ENCODE results near the gene TRIM38. TPM values are rescaled to one million over a fixed set of nuclear protein-coding genes. Genes with fewer than 3 reads are reported as not detected.
A peak's percentile ranks its signal among the peaks of the same experiment; 100 is the strongest.
"Not testable (repeated sequence)": the region's sequence is repeated elsewhere in the genome, so short reads cannot be mapped to it uniquely, and the experiment has no call there.

TRIM38 gene
- total RNA-seq, 4 donors from 2014 or later = 2.2 to 6.7 (median 4.6) TPM

GRCh38 chr6:25942561-25943147 is 19.9 kb upstream of the TRIM38 start:
- intact Hi-C loops (cut with DNase I; ENCODE audit: low total_unique reads) = no loop called here
- no peaks in the 10 kb centered on the region for H3K27me3 ChIP-seq
- in situ Hi-C loops (cut with MboI; ENCODE audit: low sequenced_read_pairs in 4 of 4) = no loop called here
- no peaks in the 10 kb centered on the region for H3K36me3 ChIP-seq
- ATAC-seq (no peak), DNase-seq (no peak)
- TF ChIP-seq CTCF (IDR thresholded peaks at IDR 0.05 in 4 of 5, conservative IDR thresholded peaks at IDR 0.05 in 1 of 5) (peak in 2 of 5 experiments; percentile 20 to 29), POLR2A (IDR thresholded peaks at IDR 0.05) (no peak)
- H3K4me3 ChIP-seq = no peak overlapping the region
- no peaks in the 10 kb centered on the region for H3K4me1 ChIP-seq
- H3K9me3 ChIP-seq = no peaks in the 10 kb centered on the region
- no peak overlapping the region for H3K27ac ChIP-seq

- H3K4me3 ChIP-seq = no peak overlapping the region
- no peak for ATAC-seq
- intact Hi-C loops (cut with DNase I; ENCODE audit: low total_unique reads) = no loop called here
- no peak for DNase-seq
- no peaks in the 10 kb centered on the region for H3K4me1 ChIP-seq
- H3K36me3 ChIP-seq = no peaks in the 10 kb centered on the region
- no peaks in the 10 kb centered on the region for H3K9me3 ChIP-seq
- no peak for TF ChIP-seq CTCF (IDR thresholded peaks at IDR 0.05 in 4 of 5, conservative IDR thresholded peaks at IDR 0.05 in 1 of 5)
- TF ChIP-seq POLR2A (IDR thresholded peaks at IDR 0.05) = no peak
- no peak overlapping the region for H3K27ac ChIP-seq
- H3K27me3 ChIP-seq = no peaks in the 10 kb centered on the region
- in situ Hi-C loops (cut with MboI; ENCODE audit: low sequenced_read_pairs in 4 of 4) = no loop called here
These were observed 18.7 kb upstream of the TRIM38 start for GRCh38 chr6:25943887-25944286.

GRCh38 chr6:25944688-25945574 is 17.7 kb upstream of the TRIM38 start:
- H3K36me3 ChIP-seq = no peaks in the 10 kb centered on the region
- H3K27me3 ChIP-seq = no peaks in the 10 kb centered on the region
- no peak overlapping the region for H3K27ac ChIP-seq
- DNase-seq (no peak), ATAC-seq (no peak)
- H3K4me1 ChIP-seq = no peaks in the 10 kb centered on the region
- H3K9me3 ChIP-seq = no peaks in the 10 kb centered on the region
- no peak overlapping the region for H3K4me3 ChIP-seq
- intact Hi-C loops (cut with DNase I; ENCODE audit: low total_unique reads) = no loop called here
- TF ChIP-seq POLR2A (IDR thresholded peaks at IDR 0.05) (no peak), CTCF (IDR thresholded peaks at IDR 0.05 in 4 of 5, conservative IDR thresholded peaks at IDR 0.05 in 1 of 5) (no peak)
- in situ Hi-C loops (cut with MboI; ENCODE audit: low sequenced_read_pairs in 4 of 4) = no loop called here

GRCh38 chr6:25945738-25946137 is 16.9 kb upstream of the TRIM38 start:
- H3K4me1 ChIP-seq; in situ Hi-C loops (cut with MboI; ENCODE audit: low sequenced_read_pairs in 4 of 4); H3K4me3 ChIP-seq; DNase-seq; H3K27ac ChIP-seq; H3K9me3 ChIP-seq; H3K27me3 ChIP-seq; ATAC-seq; intact Hi-C loops (cut with DNase I; ENCODE audit: low total_unique reads); H3K36me3 ChIP-seq: not testable (repeated sequence)

GRCh38 chr6:25946631-25947030 is 16.0 kb upstream of the TRIM38 start:
- no peak overlapping the region for H3K4me3 ChIP-seq
- no peaks in the 10 kb centered on the region for H3K27me3 ChIP-seq
- no peak overlapping the region for H3K27ac ChIP-seq
- intact Hi-C loops (cut with DNase I; ENCODE audit: low total_unique reads) (no loop called here), in situ Hi-C loops (cut with MboI; ENCODE audit: low sequenced_read_pairs in 4 of 4) (no loop called here)
- ATAC-seq (no peak), DNase-seq (no peak)
- TF ChIP-seq CTCF (IDR thresholded peaks at IDR 0.05 in 4 of 5, conservative IDR thresholded peaks at IDR 0.05 in 1 of 5) = no peak
- no peak for TF ChIP-seq POLR2A (IDR thresholded peaks at IDR 0.05)
- no peaks in the 10 kb centered on the region for H3K4me1 ChIP-seq
- no peaks in the 10 kb centered on the region for H3K36me3 ChIP-seq
- no peaks in the 10 kb centered on the region for H3K9me3 ChIP-seq

GRCh38 chr6:25947492-25947891 is 15.1 kb upstream of the TRIM38 start:
- H3K27ac ChIP-seq; in situ Hi-C loops (cut with MboI; ENCODE audit: low sequenced_read_pairs in 4 of 4); DNase-seq; H3K36me3 ChIP-seq; H3K4me1 ChIP-seq; H3K27me3 ChIP-seq; intact Hi-C loops (cut with DNase I; ENCODE audit: low total_unique reads); ATAC-seq; H3K4me3 ChIP-seq; H3K9me3 ChIP-seq: not testable (repeated sequence)
